Endothelial cell of umbilical vein (primary cell): ENCODE data around the gene RTN3. TPM values are rescaled to one million over a fixed set of nuclear protein-coding genes. Genes with fewer than 3 reads are reported as not detected.

Experiments
- BruUV-seq: library from RNA; stranded (reverse); fragments of 400-500 nt; replicated peaks from 2 replicates; lab custom pipeline; 2021; lab: Mats Ljungman, UMichigan
- CTCF ChIA-PET: fragments of 300-600, 350-600 bp; sonication (Branson Sonifier 250); formaldehyde crosslinking; loops from one replicate; lab custom pipeline; 2021; ENCODE audit warnings: antibody characterized with exemption, inconsistent platforms; lab: Charles Lee
- POLR2A ChIA-PET: fragments of 300-600, 350-600 bp; sonication (Branson Sonifier 250); formaldehyde crosslinking; loops from one replicate; lab custom pipeline; 2021; ENCODE audit warnings: antibody characterized with exemption, inconsistent platforms; lab: Charles Lee
- DNase-seq: peaks from one replicate; pipeline ENCODE4 v3.0.0-alpha.2; 2011; ENCODE audit warnings: low read depth, low spot score
- FAIRE-seq: peaks from 2 replicates; lab custom pipeline; 2011; peaks lifted over from hg19 to GRCh38; lab: Jason Lieb, UNC
- H2AFZ ChIP-seq: 2 replicates; pipeline ENCODE4 v1.6.0; 2012; ENCODE audit warnings: low read depth, low read length, control low read depth, inconsistent platforms
- H3K27ac ChIP-seq: 2 replicates; pipeline ENCODE4 v1.5.1; 2011; ENCODE audit warnings: low read depth, mild to moderate bottlenecking, control low read depth, low read length, moderate library complexity; ENCODE audit not compliant: insufficient read depth
- H3K27me3 ChIP-seq, 2 experiments: 2 replicates each; pipeline versions ENCODE4 v1.6.0 to v1.6.1; 2011; ENCODE audit warnings: low read length in 2 of 2, mixed read lengths in 1 of 2; ENCODE audit not compliant: control insufficient read depth in 2 of 2, insufficient read depth in 2 of 2
- H3K36me3 ChIP-seq, 2 experiments: 2 replicates in 1 of 2; 3 replicates in 1 of 2; pipeline ENCODE4 v1.5.1; 2011; ENCODE audit warnings: low read length in 2 of 2, mild to moderate bottlenecking in 1 of 2, moderate library complexity in 1 of 2; ENCODE audit not compliant: control insufficient read depth in 2 of 2, insufficient read depth in 2 of 2; ENCODE audit errors: extremely low read depth in 1 of 2
- H3K4me1 ChIP-seq: 3 replicates; pipeline ENCODE4 v1.5.1; 2011; ENCODE audit warnings: mild to moderate bottlenecking, low read length; ENCODE audit not compliant: control insufficient read depth, insufficient read depth; ENCODE audit errors: extremely low read depth
- H3K4me2 ChIP-seq: 2 replicates; pipeline ENCODE4 v1.6.1; 2011; ENCODE audit warnings: low read length, control low read depth, mixed read lengths; ENCODE audit not compliant: insufficient read depth
- H3K4me3 ChIP-seq, 3 experiments: fragments of 200-600 bp in 1 of 3; sonication (generic), shearing (Covaris generic) in 1 of 3; replicated peaks in 1 of 3; 2 replicates each; pipeline ENCODE4 v1.5.1; 2011 to 2016; ENCODE audit warnings: control low read depth in 3 of 3, low read length in 3 of 3, mild to moderate bottlenecking in 2 of 3, inconsistent platforms in 1 of 3, low read depth in 1 of 3, moderate library complexity in 1 of 3; ENCODE audit not compliant: insufficient read depth in 1 of 3
- H3K79me2 ChIP-seq: 2 replicates; pipeline ENCODE4 v1.6.0; 2012; ENCODE audit warnings: low read length, inconsistent platforms; ENCODE audit not compliant: control insufficient read depth, insufficient read depth
- H3K9ac ChIP-seq: replicated peaks from 2 replicates; pipeline ENCODE3; 2011; ENCODE audit warnings: low read length, control low read depth; ENCODE audit not compliant: insufficient read depth; ENCODE audit errors: extremely low read depth
- H3K9me1 ChIP-seq: replicated peaks from 3 replicates; pipeline ENCODE4 v1.6.0; 2011; ENCODE audit warnings: mild to moderate bottlenecking, low read length; ENCODE audit not compliant: control insufficient read depth, insufficient read depth; ENCODE audit errors: extremely low read depth
- H3K9me3 ChIP-seq: replicated peaks from 2 replicates; pipeline ENCODE4 v1.5.1; 2012; ENCODE audit warnings: low read length, inconsistent platforms; ENCODE audit not compliant: control insufficient read depth, insufficient read depth
- H4K20me1 ChIP-seq: replicated peaks from 2 replicates; pipeline ENCODE3; 2011; ENCODE audit warnings: mild to moderate bottlenecking, low read length; ENCODE audit not compliant: control insufficient read depth, insufficient read depth; ENCODE audit errors: extremely low read depth
- EZH2 ChIP-seq: IDR thresholded peaks from 2 replicates; pipeline ENCODE4 v1.6.1; 2012; ENCODE audit warnings: borderline replicate concordance, low read depth, mild to moderate bottlenecking, moderate library complexity, low read length, inconsistent platforms; ENCODE audit not compliant: severe bottlenecking
- FOS ChIP-seq: IDR thresholded peaks from 2 replicates; pipeline ENCODE4 v1.6.1; 2011; ENCODE audit warnings: mild to moderate bottlenecking, low read length, moderate library complexity, borderline replicate concordance; ENCODE audit not compliant: insufficient read depth
- GATA2 ChIP-seq: IDR thresholded peaks from 2 replicates; pipeline ENCODE4 v1.7.0; 2011; ENCODE audit warnings: low read depth, mild to moderate bottlenecking, moderate library complexity, mixed read lengths, low read length; ENCODE audit not compliant: insufficient read length, insufficient read depth
- JUN ChIP-seq: IDR thresholded peaks from 2 replicates; pipeline ENCODE4 v1.6.1; 2011; ENCODE audit warnings: borderline replicate concordance, low read depth; ENCODE audit not compliant: insufficient read length, insufficient read depth
- MYC ChIP-seq: IDR thresholded peaks from one replicate; pipeline ENCODE4 v1.6.1; 2011; ENCODE audit warnings: mild to moderate bottlenecking, low read depth, low read length
- POLR2A ChIP-seq: IDR thresholded peaks from 2 replicates; pipeline ENCODE4 v1.6.1; 2012; ENCODE audit warnings: low read depth, mild to moderate bottlenecking, control low read depth, low read length
- POLR2AphosphoS5 ChIP-seq: IDR thresholded peaks from 2 replicates; pipeline ENCODE4 v1.6.1; 2012; ENCODE audit warnings: low read depth, mild to moderate bottlenecking, control low read depth, low read length, moderate library complexity; ENCODE audit not compliant: insufficient read depth
- dilution Hi-C: fragments of 300-500 bp; cut with MboI; formaldehyde crosslinking; loops from one replicate; pipeline ENCODE4 v1.15.0; 2019; ENCODE audit warnings: low sequenced_read_pairs; ENCODE audit not compliant: extremely low pct_ligation_motif_present
- intact Hi-C: fragments of 100-400 bp; cut with micrococcal nuclease; formaldehyde crosslinking; loops from one replicate; pipeline ENCODE4 v1.10.0; 2022
- polyA plus RNA-seq, 4 experiments: library from polyadenylated mRNA; depleted of rRNA in 3 of 4; stranded (reverse) in 3 of 4; unstranded in 1 of 4; fragments of >200 nt; gene quantifications; 2 replicates each; pipeline versions ENCODE4 v1.2.1 to v1.2.3, GENCODE V29; 2011 to 2012; ENCODE audit warnings: missing spikeins in 1 of 4
- total RNA-seq: library from RNA; stranded (reverse); gene quantifications from 2 replicates; pipeline ENCODE4 v1.2.3, GENCODE V29; 2021
- TF ChIP-seq, protein P1 (sequence below), 2 donors: IDR thresholded peaks; 1 replicate in 1 of 2; 2 replicates in 1 of 2; pipeline ENCODE4 v1.5.1; 2011; ENCODE audit warnings: low read length in 2 of 2, mild to moderate bottlenecking in 2 of 2, moderate library complexity in 2 of 2, control low read depth in 1 of 2, inconsistent platforms in 1 of 2, low read depth in 1 of 2; ENCODE audit not compliant: insufficient read depth in 1 of 2; ENCODE audit errors: extremely low read depth in 1 of 2
- TF ChIP-seq, protein P2 (sequence below): IDR thresholded peaks from 2 replicates; pipeline ENCODE4 v1.6.1; 2011; ENCODE audit not compliant: insufficient read depth, insufficient read length

RTN3 gene
- total and polyA plus RNA-seq, 2 donors (not counting 3 experiments of a cell fraction or from before 2014, with no cell fraction given): 90.6 to 112 TPM

DNA sequence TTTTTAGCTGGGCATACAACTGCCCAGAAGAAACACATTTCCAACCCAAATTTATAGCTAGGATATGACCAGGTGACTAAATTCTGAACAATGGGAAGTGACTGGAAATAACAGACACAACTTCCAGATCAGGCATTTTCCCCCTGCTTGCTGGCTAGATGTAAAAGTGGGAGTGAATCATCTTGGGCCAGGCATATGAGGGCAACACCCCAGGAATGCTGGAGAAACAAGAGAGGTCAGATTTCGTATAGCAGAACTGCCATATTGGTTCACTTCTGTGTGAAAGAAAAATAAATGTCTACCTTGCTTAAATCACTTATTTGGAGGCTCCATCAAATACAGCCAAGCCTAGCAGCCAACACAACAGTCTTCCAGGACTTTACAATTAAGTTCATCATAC is 17.5 kb upstream of the RTN3 start:
- Histone ChIP-seq H3K4me3 (no peak overlapping the region), H3K27me3 (no peaks in the 10 kb centered on the region), H3K4me1 (peaks cover 25% of the 10 kb centered on the region), H3K79me2 (peaks cover 94% of the 10 kb centered on the region), H3K4me2 (no peak overlapping the region), H3K27ac (peak overlapping the region; percentile 0), H3K9me3 (no peaks in the 10 kb centered on the region), H3K9ac (no peak overlapping the region), H2AFZ (no peak overlapping the region), H3K36me3 (no peaks in the 10 kb centered on the region), H4K20me1 (no peaks in the 10 kb centered on the region), H3K9me1 (no peaks in the 10 kb centered on the region)
- FAIRE-seq: peak; percentile 82
- POLR2A ChIA-PET: no interaction called here
- no peak for TF ChIP-seq POLR2A
- TF ChIP-seq EZH2: no peak
- peak; percentile 33 for TF ChIP-seq JUN
- TF ChIP-seq POLR2AphosphoS5: no peak
- peak; percentile 67 for TF ChIP-seq FOS
- TF ChIP-seq, protein P1, sequence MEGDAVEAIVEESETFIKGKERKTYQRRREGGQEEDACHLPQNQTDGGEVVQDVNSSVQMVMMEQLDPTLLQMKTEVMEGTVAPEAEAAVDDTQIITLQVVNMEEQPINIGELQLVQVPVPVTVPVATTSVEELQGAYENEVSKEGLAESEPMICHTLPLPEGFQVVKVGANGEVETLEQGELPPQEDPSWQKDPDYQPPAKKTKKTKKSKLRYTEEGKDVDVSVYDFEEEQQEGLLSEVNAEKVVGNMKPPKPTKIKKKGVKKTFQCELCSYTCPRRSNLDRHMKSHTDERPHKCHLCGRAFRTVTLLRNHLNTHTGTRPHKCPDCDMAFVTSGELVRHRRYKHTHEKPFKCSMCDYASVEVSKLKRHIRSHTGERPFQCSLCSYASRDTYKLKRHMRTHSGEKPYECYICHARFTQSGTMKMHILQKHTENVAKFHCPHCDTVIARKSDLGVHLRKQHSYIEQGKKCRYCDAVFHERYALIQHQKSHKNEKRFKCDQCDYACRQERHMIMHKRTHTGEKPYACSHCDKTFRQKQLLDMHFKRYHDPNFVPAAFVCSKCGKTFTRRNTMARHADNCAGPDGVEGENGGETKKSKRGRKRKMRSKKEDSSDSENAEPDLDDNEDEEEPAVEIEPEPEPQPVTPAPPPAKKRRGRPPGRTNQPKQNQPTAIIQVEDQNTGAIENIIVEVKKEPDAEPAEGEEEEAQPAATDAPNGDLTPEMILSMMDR (IDR thresholded peaks at IDR 0.05; ENCODE audit: extremely low read depth in 1 of 2, insufficient read depth in 1 of 2, low read depth in 1 of 2, low read length in 2 of 2): no peak
- TF ChIP-seq GATA2: no peak
- TF ChIP-seq, protein P2, sequence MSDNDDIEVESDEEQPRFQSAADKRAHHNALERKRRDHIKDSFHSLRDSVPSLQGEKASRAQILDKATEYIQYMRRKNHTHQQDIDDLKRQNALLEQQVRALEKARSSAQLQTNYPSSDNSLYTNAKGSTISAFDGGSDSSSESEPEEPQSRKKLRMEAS: no peak
- TF ChIP-seq MYC: no peak
- CTCF ChIA-PET: interaction anchor here (0.7 to 2.6 kb wide), 5 partner anchors 18 to 75 kb away, joined by 3 to 7 read pairs (median 4); partner anchors contain the start of gene RTN3
- intact Hi-C loops (no loop called here), dilution Hi-C loops (no loop called here)
- peak; percentile 77 for DNase-seq
- BruUV-seq: no TSS peak
